HTERT RPE-1 (cell line): ENCODE measurements around the gene MRPL10.

Experiments used
- in situ Hi-C: fragments of 300-500 bp; cut with MboI; formaldehyde crosslinking; loops from 4 replicates; pipeline ENCODE4 v1.14.3; 2020; ENCODE audit warnings: low sequenced_read_pairs

MRPL10 gene

DNA sequence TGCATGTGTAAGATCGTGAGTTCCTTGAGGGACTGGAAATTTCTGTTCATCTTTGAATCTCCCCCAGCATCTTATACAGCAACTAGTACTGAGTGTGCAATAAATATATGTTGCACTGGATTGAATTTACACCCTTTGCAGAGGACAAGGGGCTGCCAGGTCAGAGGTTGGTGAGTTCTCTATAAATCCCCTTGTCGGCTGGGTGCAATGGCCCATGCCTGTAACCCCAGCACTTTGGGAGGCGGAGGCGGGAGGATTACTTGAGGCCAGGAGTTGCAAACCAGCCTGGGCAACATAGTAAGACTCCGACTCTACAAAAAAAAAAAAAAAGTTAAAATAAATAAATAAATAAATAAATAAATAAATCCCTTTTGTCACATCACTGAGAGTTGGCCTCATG, 29.0 kb upstream of the MRPL10 start:
- in situ Hi-C loops, result no loop called here

GRCh38 chr17:47857551-47858455, 26.5 kb upstream of the MRPL10 start:
- in situ Hi-C loops, result no loop called here

DNA sequence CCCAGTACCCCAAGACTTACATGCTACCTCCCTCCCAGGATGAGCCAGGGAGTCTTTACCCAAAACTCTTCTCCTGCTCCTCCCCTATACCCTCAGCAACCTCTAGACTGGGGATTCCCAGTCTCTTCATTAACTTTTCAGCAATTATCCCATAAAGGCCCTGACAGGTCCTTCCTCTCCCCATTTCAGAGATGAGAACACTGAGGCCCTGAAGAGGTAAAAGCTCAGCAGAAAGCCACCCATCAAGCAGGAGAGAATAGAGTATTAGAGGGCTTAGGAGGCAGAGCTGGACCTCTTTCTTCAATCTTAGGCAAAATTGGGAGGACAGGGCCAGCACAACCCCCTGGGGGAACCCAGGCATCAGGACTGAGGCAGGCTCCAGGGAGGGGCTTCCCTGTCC, 25.5 kb upstream of the MRPL10 start:
- in situ Hi-C loops, result no loop called here

DNA sequence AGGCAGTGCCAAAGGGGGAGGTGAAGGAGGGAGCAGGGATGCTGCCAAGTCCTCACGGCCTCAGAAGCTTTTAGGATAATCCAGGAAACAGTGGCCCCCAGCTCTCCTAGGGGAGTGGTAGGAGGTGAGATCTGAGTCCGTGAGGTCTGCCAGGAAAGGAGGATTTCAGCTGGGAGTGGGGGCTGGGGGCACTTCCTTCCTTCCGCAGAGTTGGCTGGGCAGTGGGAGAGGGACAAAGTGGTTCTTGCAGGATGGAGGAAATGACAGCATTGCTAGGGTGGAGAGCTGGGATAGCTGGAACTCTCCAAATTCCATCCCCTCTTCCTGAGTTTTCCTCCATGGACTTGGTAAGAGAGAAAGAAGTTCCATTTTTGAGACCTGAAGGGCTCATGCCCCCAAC, 24.4 kb upstream of the MRPL10 start:
- in situ Hi-C loops, result no loop called here

DNA sequence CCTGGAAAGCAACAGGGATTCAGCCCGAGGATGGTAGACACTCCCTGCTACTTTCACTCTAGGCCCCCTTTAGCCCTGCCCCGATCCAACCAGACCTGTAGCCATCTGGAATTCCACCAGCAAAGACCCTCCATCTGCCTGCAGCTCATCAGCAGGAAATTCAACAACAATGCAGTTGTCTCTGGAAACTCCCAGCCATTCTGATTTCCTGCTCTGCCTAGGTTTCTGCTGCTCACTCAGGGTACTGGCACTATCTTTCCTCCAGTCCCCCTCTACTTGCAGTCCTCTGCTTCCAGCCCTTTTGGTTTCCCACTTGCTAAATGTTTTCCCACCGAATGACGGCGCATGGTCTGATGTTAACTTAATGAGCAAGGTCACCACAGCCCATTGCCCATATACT, 22.3 kb upstream of the MRPL10 start:
- in situ Hi-C loops, result no loop called here

DNA sequence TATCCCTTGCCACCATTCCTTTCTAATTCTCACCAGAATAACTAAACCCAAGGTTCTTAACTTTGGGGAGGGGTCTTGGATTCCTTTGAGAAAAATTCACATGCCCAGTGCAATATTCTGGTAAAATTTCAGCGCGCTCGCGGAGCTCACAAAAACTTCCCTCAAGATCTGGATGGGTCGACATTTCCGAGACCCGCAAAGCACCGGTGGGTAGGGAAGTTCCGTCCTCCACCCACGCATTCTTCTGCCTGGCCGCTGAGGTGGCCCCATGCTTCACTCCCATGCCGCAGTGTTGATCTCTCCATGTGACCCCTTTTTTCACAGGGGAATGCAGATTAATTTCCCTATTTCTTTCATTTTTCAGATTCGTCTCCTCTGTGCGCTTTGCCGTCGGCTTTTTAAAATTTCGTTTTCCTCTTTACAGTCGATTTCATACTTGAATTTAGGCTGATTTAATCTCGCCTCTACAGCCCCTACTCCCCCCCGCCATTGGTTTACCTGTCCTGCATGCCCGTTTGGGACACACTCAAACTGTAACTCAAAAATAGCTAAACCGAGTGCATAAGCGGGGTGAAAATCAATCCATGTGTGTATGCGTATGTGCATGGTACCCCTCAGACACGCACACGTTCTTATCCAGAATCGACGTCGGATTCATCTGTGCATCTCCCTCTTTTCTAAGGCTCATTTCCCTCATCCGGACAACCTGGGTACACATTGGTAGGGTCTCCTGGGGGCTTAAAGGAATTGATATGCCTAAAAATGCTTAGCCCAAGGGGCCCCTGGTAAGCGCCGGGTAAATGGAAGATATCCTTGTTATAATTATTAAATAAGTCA, 21.0 kb upstream of the MRPL10 start:
- in situ Hi-C loops, result no loop called here

DNA sequence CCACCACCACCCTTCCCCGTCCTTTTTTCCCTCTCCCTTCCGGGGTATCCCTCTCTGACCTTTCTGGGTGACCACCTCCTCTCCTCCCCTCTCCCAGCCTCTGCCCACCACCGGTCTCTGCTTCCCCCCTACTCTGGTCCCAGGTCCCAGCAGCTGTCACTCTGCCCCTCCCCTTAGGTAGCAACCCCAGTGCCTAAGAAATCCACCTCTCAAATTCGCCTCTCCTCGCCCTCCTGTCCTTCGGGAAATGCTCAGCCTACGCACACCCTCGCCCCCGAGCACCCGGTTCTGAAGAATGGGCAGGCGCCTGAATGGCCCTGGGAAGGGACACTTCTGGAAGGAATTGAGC, 20.4 kb upstream of the MRPL10 start:
- in situ Hi-C loops, result no loop called here

DNA sequence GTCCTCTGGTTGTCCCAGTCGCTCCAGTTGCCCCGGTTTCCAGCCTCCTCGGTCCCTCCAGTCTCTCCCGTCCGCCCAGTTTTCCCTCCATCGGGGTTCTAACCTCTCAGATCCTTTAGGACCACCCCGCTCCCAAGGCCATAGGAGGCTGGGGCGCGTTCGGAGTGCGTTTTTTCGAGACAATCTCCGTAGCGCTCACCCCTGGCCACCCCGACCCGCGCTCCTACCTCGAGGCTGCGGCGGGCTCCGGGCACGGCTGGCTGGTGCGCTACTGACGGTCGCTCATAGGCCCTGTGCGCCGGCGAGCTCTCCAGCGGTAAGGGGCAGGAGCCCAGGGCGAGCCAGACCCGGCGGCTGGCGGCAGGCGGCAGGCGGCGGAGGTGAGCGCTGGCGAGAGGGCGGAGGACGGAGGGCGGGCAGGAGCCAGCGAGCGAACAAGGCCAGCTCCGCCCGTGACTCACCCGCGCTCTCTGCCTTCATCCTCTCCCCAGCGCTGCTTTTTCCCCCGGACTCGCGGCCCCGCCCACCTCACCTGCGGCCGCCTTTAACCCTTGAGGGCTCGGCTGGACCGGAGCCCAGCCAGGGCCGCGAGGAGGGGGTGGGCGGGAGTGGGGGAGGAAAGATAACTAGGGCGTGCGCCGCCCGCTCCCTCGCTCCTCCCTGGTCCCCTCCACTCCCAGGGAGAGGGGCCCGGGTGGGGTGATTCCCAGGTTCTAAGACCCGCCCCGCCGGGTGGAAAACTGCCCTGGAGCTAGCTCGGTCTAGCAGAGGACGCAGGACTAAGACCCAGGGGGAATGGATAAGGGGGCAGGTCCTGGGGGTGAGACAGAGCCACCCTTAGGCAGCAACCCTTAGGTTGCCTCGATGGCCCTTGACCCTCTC, 19.6 kb upstream of the MRPL10 start, which contains the start of gene SP6:
Gene SP6 (minus strand): TSS at position 472 of the 882 bp plus-strand sequence. CDS start 2,734 bp downstream, outside the sequence.
- in situ Hi-C loops, result no loop called here

DNA sequence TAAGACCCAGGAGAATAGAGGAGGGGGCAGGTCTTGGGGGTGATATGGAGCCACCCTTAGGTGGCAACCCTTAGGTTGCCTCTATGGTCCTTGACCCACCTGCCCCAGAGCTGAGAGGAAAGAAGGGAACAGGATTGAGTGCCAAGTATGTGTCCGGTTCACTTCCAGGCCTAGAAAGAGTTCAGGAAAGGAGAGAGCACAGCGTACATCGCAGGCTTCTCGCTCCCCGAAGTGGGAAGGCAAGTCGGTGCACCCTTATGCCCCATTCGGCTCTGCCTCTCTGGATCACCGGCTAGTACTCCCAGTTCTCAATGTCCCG, 19.0 kb upstream of the MRPL10 start:
- in situ Hi-C loops, result no loop called here

- in situ Hi-C loops, result no loop called here
Measured at GRCh38 chr17:47848198-47848513, 16.8 kb upstream of the MRPL10 start.

DNA sequence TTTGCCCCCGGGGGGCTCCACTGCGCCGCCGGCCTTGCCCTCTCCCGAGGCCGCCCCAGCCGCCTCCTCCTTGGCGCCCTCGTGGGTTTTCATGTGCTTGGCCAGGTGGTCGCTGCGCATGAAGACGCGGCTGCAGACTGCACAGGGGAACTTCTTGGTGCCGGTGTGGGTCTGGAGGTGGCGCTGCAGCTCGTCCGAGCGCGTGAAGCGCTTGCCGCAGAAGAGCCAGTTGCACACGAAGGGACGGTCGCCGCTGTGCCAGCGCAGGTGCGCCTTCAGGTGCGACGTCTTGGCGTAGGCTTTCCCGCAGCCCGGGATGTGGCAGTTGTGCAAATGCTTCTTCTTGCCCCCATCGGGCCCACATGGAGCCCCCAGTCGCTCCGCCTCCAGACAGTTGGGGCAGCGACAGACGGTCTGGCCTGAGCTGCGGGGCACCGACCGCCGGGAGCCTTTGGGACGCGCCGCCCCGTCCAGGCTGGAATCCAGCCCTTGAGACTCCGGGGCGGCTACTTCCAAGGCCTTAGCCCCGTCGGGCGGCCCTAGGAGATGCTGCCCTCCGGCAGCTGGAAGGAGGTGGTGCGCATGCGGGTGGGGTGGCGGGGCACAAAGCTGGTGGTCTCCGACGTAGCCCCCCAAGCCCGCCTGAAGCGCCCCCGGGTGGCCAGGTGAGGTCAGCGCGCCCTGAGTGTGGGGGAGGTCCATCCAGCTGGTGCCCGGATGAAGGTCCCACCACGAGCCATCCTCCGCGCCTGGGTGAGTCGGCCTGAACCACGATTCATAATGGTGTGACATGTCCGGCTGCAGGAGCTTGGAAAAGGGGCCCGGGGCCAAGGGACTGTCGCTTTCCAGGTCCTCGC, 16.2 kb upstream of the MRPL10 start:
- in situ Hi-C loops, result no loop called here

DNA sequence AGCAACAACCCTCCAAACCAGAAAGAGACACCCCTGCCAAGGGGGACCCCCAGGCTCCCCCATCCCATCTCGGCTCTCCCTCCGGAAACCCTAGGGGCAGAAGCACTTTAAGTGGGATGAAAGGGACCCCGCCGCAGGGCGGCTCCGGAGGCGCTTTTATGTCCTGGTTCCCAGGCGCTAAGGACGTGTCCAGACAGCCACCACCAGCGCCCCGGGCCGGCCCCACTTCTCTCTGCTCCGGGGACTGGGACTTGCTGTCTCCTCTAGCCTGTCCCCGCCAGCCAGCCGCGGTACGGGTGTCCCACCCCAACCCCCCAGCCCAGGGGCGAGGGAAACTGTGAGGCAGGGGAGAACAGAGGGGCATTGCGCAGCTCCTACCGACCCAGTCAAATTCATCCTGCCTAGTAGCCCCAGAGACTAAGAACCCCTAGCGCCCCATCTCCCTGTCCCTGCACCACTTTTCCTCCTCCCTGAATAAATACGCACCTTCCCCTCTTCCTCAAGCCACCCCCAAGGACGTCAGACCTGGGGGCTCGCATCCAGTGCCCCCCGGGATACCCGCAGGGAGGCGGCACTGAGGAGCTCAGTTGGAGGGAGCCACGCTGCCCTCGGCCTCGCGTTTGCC, 15.5 kb upstream of the MRPL10 start:
- in situ Hi-C loops, result no loop called here

DNA sequence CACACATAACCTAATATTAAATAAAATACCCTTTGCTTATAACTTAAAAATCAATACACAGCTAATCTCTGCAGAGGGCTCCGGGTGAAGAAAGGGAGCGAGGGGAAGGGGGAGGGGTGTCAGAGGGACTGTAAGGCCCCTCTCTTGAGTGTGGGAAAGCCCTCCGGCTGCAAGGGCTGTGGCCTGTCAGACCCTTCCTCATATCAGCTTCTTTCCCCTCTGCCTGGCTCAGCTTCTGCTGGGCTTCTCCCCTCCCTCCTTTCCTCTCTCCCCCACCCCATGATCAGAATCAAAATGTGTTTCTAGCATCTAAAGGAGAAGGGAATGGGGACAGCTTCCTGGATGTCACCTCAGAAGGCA, 14.4 kb upstream of the MRPL10 start:
- in situ Hi-C loops, result no loop called here

- in situ Hi-C loops, result no loop called here
Measured at GRCh38 chr17:47844814-47845715, 13.7 kb upstream of the MRPL10 start.

DNA sequence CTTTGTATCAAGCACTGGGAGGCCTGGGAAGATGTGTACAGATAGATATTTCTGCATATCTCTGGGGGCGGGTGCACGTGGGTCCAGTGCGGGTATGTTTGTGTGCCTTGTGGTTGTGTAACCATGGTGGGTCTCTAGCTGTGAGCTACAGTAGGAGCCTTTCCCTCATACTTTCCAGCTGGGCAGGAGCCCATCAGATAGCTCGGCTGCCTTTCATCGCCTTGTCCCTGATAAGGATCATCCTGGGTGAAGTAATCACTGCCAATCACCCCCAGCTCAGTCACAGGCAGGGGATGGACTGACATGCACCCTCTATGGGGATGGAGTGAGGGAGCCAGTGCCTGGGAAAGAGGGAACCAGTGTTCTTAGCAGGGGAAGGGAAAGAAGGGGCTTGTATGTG, 12.9 kb upstream of the MRPL10 start:
- in situ Hi-C loops, result no loop called here

GRCh38 chr17:47843391-47843730, 12.0 kb upstream of the MRPL10 start:
- in situ Hi-C loops, result no loop called here

GRCh38 chr17:47841488-47842291, 10.3 kb upstream of the MRPL10 start:
- in situ Hi-C loops, result no loop called here

DNA sequence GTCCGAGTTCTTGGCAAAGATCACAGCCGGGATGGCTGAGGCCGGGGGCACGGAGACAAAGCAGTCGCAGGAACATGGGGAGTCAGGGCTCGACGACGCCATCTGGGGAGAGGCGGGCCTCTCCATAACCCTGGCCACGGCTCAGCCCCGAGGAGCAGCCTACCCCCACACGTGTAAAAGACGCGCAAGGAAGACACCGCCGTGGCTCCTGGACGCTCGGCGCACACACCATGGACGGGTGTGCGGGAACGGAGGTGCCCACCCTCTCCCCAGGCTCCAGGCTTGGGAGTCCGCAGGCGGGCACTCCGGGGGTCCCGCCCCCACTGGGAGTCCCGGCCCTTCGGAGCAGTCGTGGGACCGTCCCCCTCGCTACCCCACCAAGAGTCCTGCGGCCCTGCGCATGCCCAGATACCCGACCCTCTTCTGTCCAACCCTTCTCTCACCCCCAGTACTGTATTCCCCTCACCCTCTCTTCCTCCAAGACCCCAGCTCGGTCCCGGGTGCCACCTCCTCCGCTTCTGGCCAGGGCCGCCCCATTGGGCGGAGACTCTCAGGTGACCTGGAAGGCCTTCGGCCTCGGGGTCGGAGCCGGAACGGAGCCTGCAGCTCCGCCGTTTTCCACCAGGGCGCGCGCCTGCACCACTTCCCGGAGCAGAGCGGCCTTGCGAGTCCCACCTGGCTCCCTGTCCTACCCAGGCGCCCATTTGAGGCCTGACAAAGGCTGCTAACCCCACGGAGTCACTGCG, 9.6 kb upstream of the MRPL10 start, which contains the start of gene SCRN2:
Gene SCRN2 (minus strand): TSS at position 532 of the 746 bp plus-strand sequence. CDS start 430 bp downstream, at position 102.
- in situ Hi-C loops, result no loop called here
